PC-3 (cell line): ENCODE results near the gene TMEM229A. TPM values are rescaled to one million over a fixed set of nuclear protein-coding genes. Genes with fewer than 3 reads are reported as not detected.

Experiments used
- ATAC-seq: fragments of 200-7000 bp; cut with Tn5 transposase; 2 replicates; pipeline ENCODE4 v1.9.1; 2020; ENCODE audit warnings: mild to moderate bottlenecking, moderate library complexity
- BruUV-seq: library from RNA; stranded (reverse); fragments of 400-500 nt; replicated peaks from 2 replicates; lab custom pipeline; 2021; lab: Mats Ljungman, UMichigan
- CTCF ChIA-PET: fragments of 300-600 bp; sonication (Branson Sonifier 250); formaldehyde crosslinking; loops from one replicate; lab custom pipeline; 2022; ENCODE audit warnings: antibody characterized with exemption; lab: Charles Lee
- POLR2A ChIA-PET: fragments of 300-600 bp; sonication (Branson Sonifier 250); formaldehyde crosslinking; loops from one replicate; lab custom pipeline; 2022; ENCODE audit warnings: antibody characterized with exemption; ENCODE audit not compliant: unreplicated experiment; lab: Charles Lee
- DNase-seq: peaks from one replicate; pipeline ENCODE4 v3.0.0-alpha.2; 2015
- H2AFZ ChIP-seq: fragments of 300-600 bp; sonication (generic); 2 replicates; pipeline ENCODE4 v1.6.0; 2016; ENCODE audit warnings: antibody characterized with exemption, low read length
- H3F3A ChIP-seq: fragments of 300-600 bp; sonication (generic); one replicate; pipeline ENCODE4 v1.6.0; 2017; ENCODE audit warnings: antibody characterized with exemption, low read length, control low read depth, mild to moderate bottlenecking; ENCODE audit not compliant: unreplicated experiment
- H3K27ac ChIP-seq: fragments of 300-600 bp; sonication (generic); 2 replicates; pipeline ENCODE4 v1.5.1; 2016; ENCODE audit warnings: mild to moderate bottlenecking, low read length
- H3K27me3 ChIP-seq: fragments of 300-600 bp; sonication (generic); 2 replicates; pipeline ENCODE4 v1.6.1; 2016; ENCODE audit warnings: low read length, mixed read lengths
- H3K36me3 ChIP-seq: fragments of 300-600 bp; sonication (generic); 2 replicates; pipeline ENCODE4 v1.6.1; 2016; ENCODE audit warnings: low read depth, mixed run types, low read length, mixed read lengths
- H3K4me1 ChIP-seq: fragments of 300-600 bp; sonication (generic); 2 replicates; pipeline ENCODE4 v1.5.1; 2016; ENCODE audit warnings: low read length; ENCODE audit not compliant: insufficient read depth
- H3K4me2 ChIP-seq: fragments of 300-600 bp; sonication (generic); 2 replicates; pipeline ENCODE4 v1.6.0; 2016; ENCODE audit warnings: low read length
- H3K4me3 ChIP-seq: fragments of 300-600 bp; sonication (generic); 2 replicates; pipeline ENCODE4 v1.5.1; 2016; ENCODE audit warnings: mild to moderate bottlenecking, low read length, mixed read lengths
- H3K79me2 ChIP-seq: fragments of 300-600 bp; sonication (generic); 2 replicates; pipeline ENCODE4 v1.6.1; 2017; ENCODE audit warnings: low read length, mixed read lengths
- H3K9ac ChIP-seq: fragments of 300-600 bp; sonication (generic); 2 replicates; pipeline ENCODE4 v1.6.0; 2016; ENCODE audit warnings: mild to moderate bottlenecking, low read length
- H3K9me2 ChIP-seq: fragments of 300-600 bp; sonication (generic); replicated peaks from 2 replicates; pipeline ENCODE4 v1.6.1; 2016; ENCODE audit warnings: mixed run types, low read length, mixed read lengths
- H3K9me3 ChIP-seq: fragments of 300-600 bp; sonication (generic); 2 replicates; pipeline ENCODE4 v1.6.1; 2016; ENCODE audit warnings: low read length, mixed read lengths
- H4K20me1 ChIP-seq: fragments of 300-600 bp; sonication (generic); 2 replicates; pipeline ENCODE4 v1.6.1; 2016; ENCODE audit warnings: low read length, mixed read lengths
- EZH2 ChIP-seq: fragments of 300-600 bp; sonication (generic); IDR thresholded peaks from one replicate; pipeline ENCODE4 v1.6.1; 2017; ENCODE audit warnings: antibody characterized with exemption, mild to moderate bottlenecking, low read length; ENCODE audit not compliant: unreplicated experiment
- EZH2phosphoT487 ChIP-seq: fragments of 300-600 bp; sonication (generic); IDR thresholded peaks from 2 replicates; pipeline ENCODE4 v1.6.1; 2018; ENCODE audit warnings: mild to moderate bottlenecking, antibody characterized with exemption, low read length, borderline replicate concordance
- intact Hi-C: fragments of 100-400 bp; cut with micrococcal nuclease; formaldehyde crosslinking; loops from 2 replicates; pipeline ENCODE4 v1.9.0; 2023
- total RNA-seq: library from RNA; depleted of rRNA; stranded (reverse); fragments of >200 nt; gene quantifications from 2 replicates; pipeline ENCODE4 v1.2.3, GENCODE V29; 2014
- TF ChIP-seq, protein P1 (sequence below): fragments of 300-600 bp; sonication (generic); conservative IDR thresholded peaks from 2 replicates; pipeline ENCODE4 v1.5.1; 2017; ENCODE audit warnings: antibody characterized with exemption, low read depth, mild to moderate bottlenecking, low read length

The TMEM229A gene
- total RNA-seq, 1 experiment from 2014 or later = not detected

GRCh38 chr7:124057872-124058271 lies 25.0 kb upstream of the TMEM229A start:
- no peaks in the 10 kb centered on the region for H4K20me1 ChIP-seq
- H3F3A ChIP-seq = no peaks in the 10 kb centered on the region
- H3K4me3 ChIP-seq = no peak overlapping the region
- H3K79me2 ChIP-seq = no peaks in the 10 kb centered on the region
- H3K27ac ChIP-seq = no peak overlapping the region
- no peaks in the 10 kb centered on the region for H3K36me3 ChIP-seq
- ATAC-seq (no peak), DNase-seq (no peak)
- no TSS peak for BruUV-seq
- intact Hi-C loops = no loop called here
- H3K4me2 ChIP-seq = no peak overlapping the region
- H3K9ac ChIP-seq = no peak overlapping the region
- H3K4me1 ChIP-seq = no peaks in the 10 kb centered on the region
- H3K27me3 ChIP-seq = no peaks in the 10 kb centered on the region
- no peaks in the 10 kb centered on the region for H3K9me3 ChIP-seq
- ChIA-PET POLR2A (no interaction called here), CTCF (no interaction called here)
- TF ChIP-seq EZH2 (no peak), EZH2phosphoT487 (no peak)
- TF ChIP-seq, protein P1, sequence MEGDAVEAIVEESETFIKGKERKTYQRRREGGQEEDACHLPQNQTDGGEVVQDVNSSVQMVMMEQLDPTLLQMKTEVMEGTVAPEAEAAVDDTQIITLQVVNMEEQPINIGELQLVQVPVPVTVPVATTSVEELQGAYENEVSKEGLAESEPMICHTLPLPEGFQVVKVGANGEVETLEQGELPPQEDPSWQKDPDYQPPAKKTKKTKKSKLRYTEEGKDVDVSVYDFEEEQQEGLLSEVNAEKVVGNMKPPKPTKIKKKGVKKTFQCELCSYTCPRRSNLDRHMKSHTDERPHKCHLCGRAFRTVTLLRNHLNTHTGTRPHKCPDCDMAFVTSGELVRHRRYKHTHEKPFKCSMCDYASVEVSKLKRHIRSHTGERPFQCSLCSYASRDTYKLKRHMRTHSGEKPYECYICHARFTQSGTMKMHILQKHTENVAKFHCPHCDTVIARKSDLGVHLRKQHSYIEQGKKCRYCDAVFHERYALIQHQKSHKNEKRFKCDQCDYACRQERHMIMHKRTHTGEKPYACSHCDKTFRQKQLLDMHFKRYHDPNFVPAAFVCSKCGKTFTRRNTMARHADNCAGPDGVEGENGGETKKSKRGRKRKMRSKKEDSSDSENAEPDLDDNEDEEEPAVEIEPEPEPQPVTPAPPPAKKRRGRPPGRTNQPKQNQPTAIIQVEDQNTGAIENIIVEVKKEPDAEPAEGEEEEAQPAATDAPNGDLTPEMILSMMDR = no peak
- no peaks in the 10 kb centered on the region for H3K9me2 ChIP-seq
- no peak overlapping the region for H2AFZ ChIP-seq

- H3K27me3 ChIP-seq = no peaks in the 10 kb centered on the region
- intact Hi-C loops = no loop called here
- POLR2A ChIA-PET = no interaction called here
Observed at GRCh38 chr7:124056234-124056633, 23.4 kb upstream of the TMEM229A start.

GRCh38 chr7:124051681-124052377 lies 19.0 kb upstream of the TMEM229A start:
- ChIA-PET CTCF (no interaction called here), POLR2A (no interaction called here)
- TF ChIP-seq, protein P1 = no peak
- TF ChIP-seq EZH2phosphoT487 = no peak
- no peak for TF ChIP-seq EZH2

More at GRCh38 chr7:124056234-124056633, 23.4 kb upstream of the TMEM229A start:
- Histone ChIP-seq H3K36me3 (no peaks in the 10 kb centered on the region), H3K9me3 (no peaks in the 10 kb centered on the region), H4K20me1 (no peaks in the 10 kb centered on the region), H2AFZ (no peak overlapping the region), H3K4me1 (no peaks in the 10 kb centered on the region), H3K9ac (no peak overlapping the region), H3K4me2 (no peak overlapping the region), H3F3A (no peaks in the 10 kb centered on the region), H3K79me2 (no peaks in the 10 kb centered on the region), H3K9me2 (no peaks in the 10 kb centered on the region), H3K4me3 (no peak overlapping the region), H3K27ac (no peak overlapping the region)
- BruUV-seq = no TSS peak
- TF ChIP-seq, protein P1 = no peak
- no peak for TF ChIP-seq EZH2phosphoT487
- no peak for TF ChIP-seq EZH2
- no peak for ATAC-seq
- no peak for DNase-seq
- CTCF ChIA-PET = no interaction called here

More at GRCh38 chr7:124051681-124052377, 19.0 kb upstream of the TMEM229A start:
- Histone ChIP-seq H3K9me3 (no peaks in the 10 kb centered on the region), H4K20me1 (no peaks in the 10 kb centered on the region), H2AFZ (no peak overlapping the region), H3K4me1 (no peaks in the 10 kb centered on the region), H3K79me2 (no peaks in the 10 kb centered on the region), H3K36me3 (no peaks in the 10 kb centered on the region), H3K27me3 (peaks cover 17% of the 10 kb centered on the region), H3K27ac (no peak overlapping the region), H3F3A (no peaks in the 10 kb centered on the region), H3K9ac (no peak overlapping the region), H3K9me2 (no peaks in the 10 kb centered on the region), H3K4me3 (no peak overlapping the region), H3K4me2 (no peak overlapping the region)
- no TSS peak for BruUV-seq
- no peak for DNase-seq
- ATAC-seq = peak; percentile 50
- intact Hi-C loops = no loop called here
